Gastrocnemius medialis (tissue), 4 donors: Measurements from ENCODE around the gene RAB11B.

Source experiments
- CTCF ChIP-seq, 5 experiments: fragments of 450-650 bp in 3 of 5; fragments of 200-600 bp in 2 of 5; sonication (generic) in 2 of 5; IDR thresholded peaks in 4 of 5; conservative IDR thresholded peaks in 1 of 5; 1 replicate in 4 of 5; 2 replicates in 1 of 5; pipeline ENCODE4 v1.5.1; 2016 to 2019; ENCODE audit warnings: antibody characterized with exemption in 5 of 5, mild to moderate bottlenecking in 3 of 5, moderate library complexity in 3 of 5
- POLR2A ChIP-seq, 2 donors: fragments of 450-650 bp; IDR thresholded peaks; one replicate each; pipeline ENCODE4 v1.6.1; 2017; ENCODE audit warnings: antibody characterized with exemption in 2 of 2, mild to moderate bottlenecking in 2 of 2, moderate library complexity in 2 of 2

- TF ChIP-seq CTCF (IDR thresholded peaks at IDR 0.05 in 4 of 5, conservative IDR thresholded peaks at IDR 0.05 in 1 of 5) (no peak), POLR2A (IDR thresholded peaks at IDR 0.05) (peak; percentile 42 to 48)
Measured at GRCh38 chr19:8392017-8392591, 1.9 kb downstream of the RAB11B start.
